Measurements from ENCODE around the gene B3GNT9. TPM values are rescaled to one million over a fixed set of nuclear protein-coding genes. Genes with fewer than 3 reads are reported as not detected.
A peak's percentile ranks its signal among the peaks of the same experiment; 100 is the strongest.

The B3GNT9 gene
- total RNA-seq, 1 experiment from 2014 or later: 2.3 TPM

- Histone ChIP-seq H2AFZ (ENCODE audit: low read length) (0 out of 2 replicates have a peak overlapping the region, but pooled peaks have one; percentile 45), H3K79me2 (ENCODE audit: low read length) (peaks cover 22% of the 10 kb centered on the region), H3K9ac (ENCODE audit: low read length) (peak overlapping the region; percentile 75), H4K20me1 (ENCODE audit: low read length) (no peaks in the 10 kb centered on the region), H3K9me3 (ENCODE audit: low read length) (no peaks in the 10 kb centered on the region), H3K36me3 (ENCODE audit: low read depth, low read length) (no peaks in the 10 kb centered on the region), H3K9me2 (replicated peaks; ENCODE audit: low read length) (no peaks in the 10 kb centered on the region), H3K4me2 (ENCODE audit: low read length) (peak overlapping the region; percentile 69), H3F3A (ENCODE audit: low read length, unreplicated experiment) (no peaks in the 10 kb centered on the region), H3K4me3 (ENCODE audit: low read length) (peak overlapping the region; percentile 59), H3K27me3 (ENCODE audit: low read length) (no peaks in the 10 kb centered on the region), H3K27ac (ENCODE audit: low read length) (peak overlapping the region; percentile 76), H3K4me1 (ENCODE audit: insufficient read depth, low read length) (peaks cover 38% of the 10 kb centered on the region)
- POLR2A ChIA-PET (ENCODE audit: unreplicated experiment): interaction anchor here (0.5 kb wide), 1 partner anchor 76 kb away, joined by 3 read pairs; the partner anchor contains the start of gene FHOD1
- TSS peak; percentile 41 for BruUV-seq (replicated peaks)
- no peak for DNase-seq
- intact Hi-C loops (cut with micrococcal nuclease): no loop called here
- TF ChIP-seq EZH2phosphoT487 (IDR thresholded peaks at IDR 0.05; ENCODE audit: borderline replicate concordance, low read length) (no peak), CTCF (conservative IDR thresholded peaks at IDR 0.05; ENCODE audit: low read depth, low read length) (no peak), EZH2 (IDR thresholded peaks at IDR 0.05; ENCODE audit: low read length, unreplicated experiment) (no peak)
- ATAC-seq: peak; percentile 2
- CTCF ChIA-PET: interaction anchor here (1.0 kb wide), 1 partner anchor 16 kb away, joined by 10 read pairs; no protein-coding TSS in a partner anchor
Measured at GRCh38 chr16:67170949-67171649, 20.3 kb upstream of the B3GNT9 start.

- Histone ChIP-seq H3K79me2 (ENCODE audit: low read length) (peaks cover 17% of the 10 kb centered on the region), H3K9me3 (ENCODE audit: low read length) (no peaks in the 10 kb centered on the region), H3F3A (ENCODE audit: low read length, unreplicated experiment) (no peaks in the 10 kb centered on the region), H3K9me2 (replicated peaks; ENCODE audit: low read length) (no peaks in the 10 kb centered on the region), H3K4me1 (ENCODE audit: insufficient read depth, low read length) (peaks cover 37% of the 10 kb centered on the region), H3K36me3 (ENCODE audit: low read depth, low read length) (no peaks in the 10 kb centered on the region), H2AFZ (ENCODE audit: low read length) (peak within 1 kb of the TSS; percentile 88), H4K20me1 (ENCODE audit: low read length) (no peaks in the 10 kb centered on the region), H3K27me3 (ENCODE audit: low read length) (no peaks in the 10 kb centered on the region), H3K4me3 (ENCODE audit: low read length) (peak within 1 kb of the TSS; percentile 68), H3K4me2 (ENCODE audit: low read length) (peak within 1 kb of the TSS; percentile 94), H3K9ac (ENCODE audit: low read length) (peak within 1 kb of the TSS; percentile 75), H3K27ac (ENCODE audit: low read length) (peak within 1 kb of the TSS; percentile 76)
- BruUV-seq (replicated peaks): no TSS peak
- intact Hi-C loops (cut with micrococcal nuclease): no loop called here
- ChIA-PET CTCF (interaction anchor here (0.6 to 1.0 kb wide), 2 partner anchors 13 to 15 kb away, joined by 3 to 10 read pairs; no protein-coding TSS in a partner anchor), POLR2A (ENCODE audit: unreplicated experiment) (interaction anchor here (0.5 kb wide), 2 partner anchors 20 to 77 kb away, joined by 3 read pairs; partner anchors contain the start of gene FHOD1)
- TF ChIP-seq EZH2phosphoT487 (IDR thresholded peaks at IDR 0.05; ENCODE audit: borderline replicate concordance, low read length) (no peak), EZH2 (IDR thresholded peaks at IDR 0.05; ENCODE audit: low read length, unreplicated experiment) (no peak), CTCF (conservative IDR thresholded peaks at IDR 0.05; ENCODE audit: low read depth, low read length) (no peak)
- DNase-seq (peak; percentile 80), ATAC-seq (peak; percentile 42)
Measured at GRCh38 chr16:67170168-67170948, 19.6 kb upstream of the B3GNT9 start, which contains the start of gene NOL3. Gene NOL3, plus strand, starts transcription at chr16:67170538.
